Mesendoderm (in vitro differentiated cells): ENCODE measurements around the gene TTLL10.

Experiments used
- DNase-seq: peaks from one replicate; pipeline ENCODE4 v3.0.0; 2013
- H2AK5ac ChIP-seq: 2 replicates; pipeline ENCODE4 v1.6.1; 2013; ENCODE audit warnings: low read length, inconsistent platforms
- H2BK120ac ChIP-seq: 2 replicates; pipeline ENCODE4 v1.6.1; 2013; ENCODE audit warnings: low read depth, mild to moderate bottlenecking, low read length, moderate library complexity, mixed read lengths
- H2BK15ac ChIP-seq: replicated peaks from 2 replicates; pipeline ENCODE4 v1.6.1; 2013; ENCODE audit warnings: low read depth, mild to moderate bottlenecking, moderate library complexity
- H2BK5ac ChIP-seq: 2 replicates; pipeline ENCODE4 v1.6.1; 2013; ENCODE audit warnings: low read length, inconsistent platforms
- H3K18ac ChIP-seq: 2 replicates; pipeline ENCODE4 v1.6.1; 2013; ENCODE audit warnings: mild to moderate bottlenecking, low read length, mixed read lengths
- H3K23ac ChIP-seq: one replicate; pipeline ENCODE4 v1.6.1; 2013; ENCODE audit warnings: low read length
- H3K27ac ChIP-seq: 2 replicates; pipeline ENCODE4 v1.5.1; 2013; ENCODE audit warnings: low read depth, mild to moderate bottlenecking, inconsistent platforms, low read length, moderate library complexity
- H3K27me3 ChIP-seq: 2 replicates; pipeline ENCODE4 v1.6.1; 2013; ENCODE audit warnings: low read length, control low read depth, mild to moderate bottlenecking, inconsistent platforms; ENCODE audit not compliant: insufficient read depth, poor library complexity
- H3K36me3 ChIP-seq: 2 replicates; pipeline ENCODE4 v1.6.1; 2013; ENCODE audit warnings: low read length, inconsistent platforms; ENCODE audit not compliant: control insufficient read depth, insufficient read depth
- H3K4ac ChIP-seq: one replicate; pipeline ENCODE4 v1.6.1; 2013; ENCODE audit warnings: low read depth, mild to moderate bottlenecking, low read length, moderate library complexity
- H3K4me1 ChIP-seq: 2 replicates; pipeline ENCODE4 v1.6.1; 2013; ENCODE audit warnings: low read depth, low read length, inconsistent platforms; ENCODE audit not compliant: control insufficient read depth
- H3K4me2 ChIP-seq: 2 replicates; pipeline ENCODE4 v1.6.1; 2013; ENCODE audit warnings: low read length
- H3K4me3 ChIP-seq: 2 replicates; pipeline ENCODE4 v1.5.1; 2013; ENCODE audit warnings: mild to moderate bottlenecking, low read length
- H3K56ac ChIP-seq: one replicate; pipeline ENCODE4 v1.6.1; 2013; ENCODE audit warnings: low read length
- H3K79me1 ChIP-seq: 2 replicates; pipeline ENCODE4 v1.6.1; 2013; ENCODE audit warnings: low read length, inconsistent platforms
- H3K79me2 ChIP-seq: 2 replicates; pipeline ENCODE4 v1.6.1; 2013; ENCODE audit warnings: mild to moderate bottlenecking, low read length; ENCODE audit not compliant: control insufficient read depth, insufficient read depth
- H3K9ac ChIP-seq: 2 replicates; pipeline ENCODE4 v1.6.1; 2013; ENCODE audit warnings: low read length, inconsistent platforms
- H4K5ac ChIP-seq: one replicate; pipeline ENCODE4 v1.6.1; 2013; ENCODE audit warnings: low read length
- H4K8ac ChIP-seq: one replicate; pipeline ENCODE4 v1.6.1; 2013; ENCODE audit warnings: low read depth, mild to moderate bottlenecking, control low read depth, low read length, moderate library complexity
- WGBS: extraction: QIAGEN DNeasy Blood & Tissue Kit; methylation state at CpG from one replicate; pipeline ENCODE4 v1.1.7; 2013; ENCODE audit warnings: low lambda C conversion rate, missing lambda C conversion rate; ENCODE audit not compliant: insufficient coverage; ENCODE audit errors: extremely low coverage; 5-methylcytosine and 5-hydroxymethylcytosine counted together

Gene TTLL10

DNA sequence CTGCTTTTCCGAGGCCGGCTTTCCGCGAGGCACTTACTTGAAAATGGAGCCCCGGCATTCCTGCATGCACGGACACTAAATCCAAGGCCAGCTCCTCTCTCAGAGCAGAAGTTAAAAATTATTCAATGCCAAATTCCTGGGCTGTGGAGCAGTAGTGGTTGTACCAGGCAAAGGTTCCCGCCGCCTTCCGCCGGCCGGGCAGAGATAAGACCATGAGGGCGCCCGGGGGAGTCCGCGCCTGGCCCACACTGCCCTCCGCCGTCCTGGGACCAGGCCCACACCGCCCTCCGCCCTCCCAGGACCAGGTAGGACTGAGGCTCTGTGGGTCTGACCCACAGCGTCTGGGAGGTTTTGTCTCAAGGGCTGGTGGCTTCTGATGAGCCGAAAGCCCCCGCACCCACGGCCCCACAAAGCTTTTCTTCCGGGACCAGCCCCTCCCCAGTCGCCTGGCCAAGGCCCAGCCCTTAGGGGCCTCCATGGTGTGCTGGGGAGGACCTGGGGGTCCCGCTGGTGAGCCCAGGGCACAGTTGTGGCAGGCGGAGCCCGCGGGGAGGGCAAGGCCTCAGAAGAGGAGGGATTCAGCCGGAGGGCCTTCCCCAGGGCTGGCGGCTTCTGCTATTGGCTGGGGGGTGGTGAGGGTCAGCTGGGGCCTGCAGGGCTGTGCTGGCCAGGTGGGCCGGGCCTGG lies 45.1 kb upstream of the TTLL10 start:
- Histone ChIP-seq H3K4me3 (no peak overlapping the region), H3K36me3 (no peaks in the 10 kb centered on the region), H4K5ac (no peak overlapping the region), H3K79me1 (no peaks in the 10 kb centered on the region), H2AK5ac (no peak overlapping the region), H3K27ac (no peak overlapping the region), H3K4ac (no peak overlapping the region), H2BK5ac (no peak overlapping the region), H3K56ac (no peak overlapping the region), H4K8ac (no peak overlapping the region), H2BK120ac (no peak overlapping the region), H3K23ac (no peak overlapping the region), H2BK15ac (no peak overlapping the region), H3K27me3 (no peaks in the 10 kb centered on the region), H3K18ac (no peak overlapping the region), H3K4me2 (no peak overlapping the region), H3K4me1 (no peaks in the 10 kb centered on the region), H3K9ac (no peak overlapping the region), H3K79me2 (no peaks in the 10 kb centered on the region)
- no peak for DNase-seq
- no CpG with 5 or more reads among the region's 32 CpGs for WGBS

DNA sequence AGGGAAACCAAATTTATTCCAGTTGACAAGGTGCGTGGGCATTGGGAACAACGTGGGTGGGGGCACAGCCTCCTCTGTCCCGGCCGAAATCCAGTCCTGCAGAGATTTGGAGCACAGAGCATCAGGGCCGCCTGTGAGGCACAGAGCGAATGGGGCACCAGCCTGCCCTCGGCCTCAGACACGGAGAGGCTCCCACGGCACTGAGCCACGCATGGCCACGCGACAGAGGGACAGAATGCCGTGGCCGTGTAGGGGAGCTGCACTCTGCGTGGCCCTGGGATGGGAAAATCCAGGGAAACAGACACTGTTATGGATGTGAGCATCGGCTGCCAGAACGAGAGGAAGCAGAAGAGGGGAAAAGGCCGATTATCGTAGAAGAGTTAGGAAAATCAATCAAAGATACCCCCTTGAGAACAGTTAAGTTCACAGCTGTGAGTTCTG lies 44.3 kb upstream of the TTLL10 start:
- H3K56ac ChIP-seq = no peak overlapping the region
- no peak overlapping the region for H3K4me3 ChIP-seq
- H3K4me1 ChIP-seq = no peaks in the 10 kb centered on the region
- no peak overlapping the region for H2BK5ac ChIP-seq
- H3K23ac ChIP-seq = no peak overlapping the region
- H3K27me3 ChIP-seq = no peaks in the 10 kb centered on the region
- no peak overlapping the region for H4K5ac ChIP-seq
- WGBS = no CpG with 5 or more reads among the region's 19 CpGs
- H2AK5ac ChIP-seq = no peak overlapping the region
- H4K8ac ChIP-seq = no peak overlapping the region
- H3K4ac ChIP-seq = no peak overlapping the region
- no peaks in the 10 kb centered on the region for H3K79me1 ChIP-seq
- no peak overlapping the region for H3K4me2 ChIP-seq
- no peaks in the 10 kb centered on the region for H3K79me2 ChIP-seq
- no peak overlapping the region for H2BK15ac ChIP-seq
- H3K27ac ChIP-seq = no peak overlapping the region
- H2BK120ac ChIP-seq = no peak overlapping the region
- no peak for DNase-seq
- H3K18ac ChIP-seq = no peak overlapping the region
- H3K9ac ChIP-seq = no peak overlapping the region
- H3K36me3 ChIP-seq = no peaks in the 10 kb centered on the region

DNA sequence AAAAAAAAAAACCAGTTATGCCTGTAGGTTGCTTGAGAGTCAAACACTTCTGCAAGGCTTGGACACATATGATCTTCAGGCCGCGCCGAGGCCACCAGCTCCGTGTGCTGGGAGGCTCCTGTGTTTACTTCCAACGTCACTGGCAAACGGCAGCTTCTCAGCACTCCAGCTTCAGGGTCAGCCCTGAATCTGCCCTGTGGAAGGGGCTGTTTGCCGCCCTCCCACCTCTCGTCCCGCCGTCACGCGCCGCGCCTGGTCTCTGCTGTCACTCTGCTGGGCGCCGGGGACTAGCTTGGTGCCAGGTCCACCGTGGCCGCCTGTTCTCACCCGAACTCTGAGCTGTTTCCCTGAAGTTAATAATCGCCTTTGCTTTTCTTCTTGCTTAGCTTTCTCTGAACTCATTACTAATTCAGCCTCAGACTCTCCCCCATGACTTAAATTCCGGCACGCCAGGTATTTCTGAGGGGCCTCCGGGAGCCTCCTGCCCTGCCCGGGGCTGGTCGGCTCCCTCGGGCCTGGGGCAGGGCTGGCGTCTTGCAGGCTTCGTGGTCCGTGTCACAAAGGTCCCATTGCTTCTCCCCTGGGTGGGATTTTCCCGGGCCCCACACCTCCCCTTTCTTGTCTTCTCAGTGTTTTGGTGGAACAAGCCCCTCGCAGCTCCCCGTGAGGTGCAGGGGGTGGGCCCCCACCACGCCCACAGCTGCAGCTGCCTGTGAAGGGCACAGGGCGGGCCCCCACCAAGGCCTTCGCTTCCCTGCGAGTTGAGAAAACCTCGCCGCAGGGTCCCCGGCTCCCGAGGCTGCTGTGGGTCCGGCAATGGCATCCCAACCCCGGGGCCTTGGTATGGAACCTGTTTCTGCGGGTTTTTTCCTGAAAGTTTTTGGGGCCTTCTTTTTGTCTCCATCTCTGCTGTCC lies 43.2 kb upstream of the TTLL10 start:
- DNase-seq = no peak
- no peak overlapping the region for H2AK5ac ChIP-seq
- H3K79me1 ChIP-seq = no peaks in the 10 kb centered on the region
- H3K56ac ChIP-seq = no peak overlapping the region
- no peak overlapping the region for H4K8ac ChIP-seq
- no peak overlapping the region for H3K4ac ChIP-seq
- H3K4me1 ChIP-seq = no peaks in the 10 kb centered on the region
- no peaks in the 10 kb centered on the region for H3K27me3 ChIP-seq
- no peaks in the 10 kb centered on the region for H3K36me3 ChIP-seq
- no peak overlapping the region for H2BK15ac ChIP-seq
- H4K5ac ChIP-seq = no peak overlapping the region
- no peak overlapping the region for H3K4me2 ChIP-seq
- H2BK120ac ChIP-seq = no peak overlapping the region
- WGBS = no CpG with 5 or more reads among the region's 43 CpGs
- no peak overlapping the region for H3K23ac ChIP-seq
- no peak overlapping the region for H3K18ac ChIP-seq
- H2BK5ac ChIP-seq = no peak overlapping the region
- no peak overlapping the region for H3K4me3 ChIP-seq
- H3K9ac ChIP-seq = no peak overlapping the region
- no peak overlapping the region for H3K27ac ChIP-seq
- H3K79me2 ChIP-seq = no peaks in the 10 kb centered on the region

DNA sequence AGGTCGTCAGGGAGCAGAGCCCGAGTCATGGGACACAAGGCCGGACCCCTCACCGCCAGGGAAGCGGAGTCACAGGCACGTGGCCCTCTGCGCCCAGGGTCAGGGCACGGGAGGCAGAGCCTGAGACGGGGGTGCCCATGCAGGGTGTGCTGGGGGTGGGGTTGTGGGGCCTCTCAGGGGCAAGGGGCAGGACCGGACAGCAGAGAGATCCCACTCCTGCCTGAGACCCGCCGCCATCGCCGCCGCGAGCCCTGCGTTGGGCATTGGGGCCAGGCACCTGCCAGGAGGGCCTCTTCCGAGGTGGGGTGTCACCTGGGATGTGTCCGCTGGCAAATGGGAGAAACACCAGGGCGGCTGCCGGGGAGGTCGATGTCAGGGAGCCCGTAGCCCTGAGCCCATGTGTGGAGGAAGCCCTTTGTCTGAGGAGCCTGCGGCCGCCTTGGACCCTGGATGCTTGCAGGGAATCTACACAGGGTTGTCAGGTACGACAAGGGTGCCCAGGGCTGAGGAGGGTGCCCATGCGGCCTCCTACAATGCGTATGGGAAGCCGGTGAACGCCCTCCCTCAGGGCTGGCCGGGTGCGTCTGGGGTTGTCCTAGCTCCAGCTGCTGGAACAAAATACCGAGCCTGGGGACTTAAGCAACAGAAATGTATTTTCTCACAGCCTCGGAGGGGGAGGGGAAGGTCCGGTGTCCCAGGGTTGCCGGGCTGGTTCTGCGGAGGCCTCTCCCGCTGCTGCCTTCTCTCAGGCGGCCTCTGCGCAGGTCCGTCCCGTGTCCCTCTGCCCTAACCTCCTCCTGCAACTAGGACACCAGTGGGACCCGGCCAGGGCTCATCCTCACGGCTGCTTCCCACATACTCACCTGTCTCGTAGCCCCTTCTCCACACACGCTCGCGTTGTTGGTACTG lies 41.4 kb upstream of the TTLL10 start:
- WGBS = no CpG with 5 or more reads among the region's 48 CpGs
- no peaks in the 10 kb centered on the region for H3K4me1 ChIP-seq
- H3K18ac ChIP-seq = no peak overlapping the region

DNA sequence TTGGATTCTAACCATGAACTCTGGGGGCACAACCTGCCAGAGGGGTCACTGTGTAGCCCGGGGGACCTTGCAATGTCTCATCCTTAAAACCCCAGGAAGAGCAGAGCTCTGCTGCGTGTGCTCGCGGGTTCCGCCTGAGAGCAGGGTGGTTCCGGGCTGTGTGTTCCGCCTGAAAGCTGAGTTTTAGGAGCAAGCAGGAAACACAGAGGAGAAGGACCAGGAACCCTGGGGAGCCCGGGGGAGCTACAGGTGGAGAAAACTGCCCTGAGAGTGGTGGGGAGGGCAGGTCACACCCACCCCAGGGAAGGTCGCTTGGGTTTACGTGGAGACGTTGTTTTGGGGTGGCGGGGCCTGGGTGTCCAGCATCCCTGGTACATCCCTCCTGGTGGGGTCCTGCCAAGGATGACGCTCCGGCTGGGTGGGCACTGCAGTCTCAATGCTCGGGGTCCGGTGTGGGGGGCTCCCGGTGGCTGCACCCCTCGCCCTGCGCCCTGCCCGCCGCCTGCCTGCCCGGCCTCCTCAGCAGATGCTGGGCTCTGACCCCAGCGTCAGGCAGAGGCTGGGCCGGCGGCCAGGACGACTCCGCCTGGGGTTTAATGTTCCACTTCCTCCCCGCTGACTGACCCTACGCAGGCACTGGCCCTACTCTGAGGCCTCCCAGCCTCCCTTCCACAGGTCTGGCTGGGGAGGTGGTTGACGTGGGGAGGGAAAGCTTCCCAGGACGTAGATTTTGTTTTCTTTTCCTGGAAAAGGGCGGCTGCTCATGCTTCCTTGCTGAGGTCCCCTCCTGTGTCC lies 40.5 kb upstream of the TTLL10 start:
- H3K79me1 ChIP-seq = no peaks in the 10 kb centered on the region
- no CpG with 5 or more reads among the region's 32 CpGs for WGBS
- H3K4ac ChIP-seq = no peak overlapping the region
- no peaks in the 10 kb centered on the region for H3K79me2 ChIP-seq
- no peak overlapping the region for H3K23ac ChIP-seq
- H3K18ac ChIP-seq = no peak overlapping the region
- H4K8ac ChIP-seq = no peak overlapping the region
- H3K4me1 ChIP-seq = no peaks in the 10 kb centered on the region
- H2AK5ac ChIP-seq = no peak overlapping the region
- DNase-seq = no peak
- H3K27ac ChIP-seq = no peak overlapping the region
- H2BK5ac ChIP-seq = no peak overlapping the region
- H3K36me3 ChIP-seq = no peaks in the 10 kb centered on the region
- no peak overlapping the region for H3K4me3 ChIP-seq
- no peak overlapping the region for H3K9ac ChIP-seq
- H3K56ac ChIP-seq = no peak overlapping the region
- no peak overlapping the region for H2BK120ac ChIP-seq
- H2BK15ac ChIP-seq = no peak overlapping the region
- H3K4me2 ChIP-seq = no peak overlapping the region
- no peak overlapping the region for H4K5ac ChIP-seq
- peaks cover 7% of the 10 kb centered on the region for H3K27me3 ChIP-seq

More for the DNA sequence above, 41.4 kb upstream of the TTLL10 start:
- H3K23ac ChIP-seq = no peak overlapping the region
- no peak overlapping the region for H2BK5ac ChIP-seq
- H3K4ac ChIP-seq = no peak overlapping the region
- H4K8ac ChIP-seq = no peak overlapping the region
- H2BK15ac ChIP-seq = no peak overlapping the region
- no peak overlapping the region for H2BK120ac ChIP-seq
- no peaks in the 10 kb centered on the region for H3K79me1 ChIP-seq
- no peaks in the 10 kb centered on the region for H3K79me2 ChIP-seq
- H2AK5ac ChIP-seq = no peak overlapping the region
- H4K5ac ChIP-seq = no peak overlapping the region
- H3K4me3 ChIP-seq = no peak overlapping the region
- H3K4me2 ChIP-seq = no peak overlapping the region
- H3K56ac ChIP-seq = no peak overlapping the region
- H3K27ac ChIP-seq = no peak overlapping the region
- no peaks in the 10 kb centered on the region for H3K36me3 ChIP-seq
- no peak overlapping the region for H3K9ac ChIP-seq
- DNase-seq = no peak
- H3K27me3 ChIP-seq = peaks cover 5% of the 10 kb centered on the region
